Thoracic aorta (tissue), 2 donors: ENCODE results near the gene LCK. TPM values are rescaled to one million over a fixed set of nuclear protein-coding genes. Genes with fewer than 3 reads are reported as not detected.
"Not testable (repeated sequence)": the region's sequence is repeated elsewhere in the genome, so short reads cannot be mapped to it uniquely, and the experiment has no call there.

Experiments used
- ATAC-seq: fragments of 150-250 bp; one replicate; pipeline ENCODE4 v1.8.0; 2017; ENCODE audit warnings: low read depth; ENCODE audit not compliant: insufficient number of reproducible peaks, low FRiP score
- DNase-seq: peaks from one replicate; pipeline ENCODE4 v3.0.0-alpha.2; 2020; ENCODE audit warnings: low spot score
- H3K27ac ChIP-seq, 2 donors: fragments of 200-600 bp; sonication (generic); 1 replicate in 1 of 2; 2 replicates in 1 of 2; pipeline ENCODE4 v1.5.1; 2016; ENCODE audit warnings: mild to moderate bottlenecking in 2 of 2, moderate library complexity in 2 of 2
- H3K27me3 ChIP-seq: fragments of 200-600 bp; sonication (generic); replicated peaks from 2 replicates; pipeline ENCODE4 v1.6.0; 2016; ENCODE audit warnings: mild to moderate bottlenecking; ENCODE audit not compliant: insufficient read depth
- H3K36me3 ChIP-seq: fragments of 200-600 bp; sonication (generic); one replicate; pipeline ENCODE4 v1.5.1; 2016
- H3K4me1 ChIP-seq, 2 donors: fragments of 200-600 bp; sonication (generic); 1 replicate in 1 of 2; 2 replicates in 1 of 2; pipeline versions ENCODE4 v1.5.1 to v1.6.0; 2016; ENCODE audit warnings: low read depth in 2 of 2, mild to moderate bottlenecking in 1 of 2; ENCODE audit not compliant: control insufficient read depth in 1 of 2
- H3K4me3 ChIP-seq: fragments of 200-600 bp; sonication (generic); 2 replicates; pipeline ENCODE4 v1.5.1; 2016; ENCODE audit warnings: mild to moderate bottlenecking
- H3K9me3 ChIP-seq: fragments of 200-600 bp; sonication (generic); 2 replicates; pipeline ENCODE4 v1.5.1; 2016
- total RNA-seq, 2 donors: library from RNA; depleted of rRNA; stranded (reverse); fragments of >200 nt; gene quantifications; one replicate each; pipeline versions ENCODE4 v1.1.0 to v1.2.3, GENCODE V29; 2016
- TF ChIP-seq, protein P1 (sequence below): fragments of 200-600 bp; sonication (generic); IDR thresholded peaks from one replicate; pipeline ENCODE4 v1.5.1; 2019; ENCODE audit warnings: antibody characterized with exemption

Gene LCK
- total RNA-seq, 2 donors from 2014 or later = 4.1 to 10.5 TPM

- H3K27ac ChIP-seq = no peak overlapping the region
- TF ChIP-seq, protein P1, sequence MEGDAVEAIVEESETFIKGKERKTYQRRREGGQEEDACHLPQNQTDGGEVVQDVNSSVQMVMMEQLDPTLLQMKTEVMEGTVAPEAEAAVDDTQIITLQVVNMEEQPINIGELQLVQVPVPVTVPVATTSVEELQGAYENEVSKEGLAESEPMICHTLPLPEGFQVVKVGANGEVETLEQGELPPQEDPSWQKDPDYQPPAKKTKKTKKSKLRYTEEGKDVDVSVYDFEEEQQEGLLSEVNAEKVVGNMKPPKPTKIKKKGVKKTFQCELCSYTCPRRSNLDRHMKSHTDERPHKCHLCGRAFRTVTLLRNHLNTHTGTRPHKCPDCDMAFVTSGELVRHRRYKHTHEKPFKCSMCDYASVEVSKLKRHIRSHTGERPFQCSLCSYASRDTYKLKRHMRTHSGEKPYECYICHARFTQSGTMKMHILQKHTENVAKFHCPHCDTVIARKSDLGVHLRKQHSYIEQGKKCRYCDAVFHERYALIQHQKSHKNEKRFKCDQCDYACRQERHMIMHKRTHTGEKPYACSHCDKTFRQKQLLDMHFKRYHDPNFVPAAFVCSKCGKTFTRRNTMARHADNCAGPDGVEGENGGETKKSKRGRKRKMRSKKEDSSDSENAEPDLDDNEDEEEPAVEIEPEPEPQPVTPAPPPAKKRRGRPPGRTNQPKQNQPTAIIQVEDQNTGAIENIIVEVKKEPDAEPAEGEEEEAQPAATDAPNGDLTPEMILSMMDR = no peak
- H3K4me1 ChIP-seq = no peaks in the 10 kb centered on the region
- no peaks in the 10 kb centered on the region for H3K27me3 ChIP-seq
- no peaks in the 10 kb centered on the region for H3K36me3 ChIP-seq
- no peak overlapping the region for H3K4me3 ChIP-seq
- H3K9me3 ChIP-seq = no peaks in the 10 kb centered on the region
- ATAC-seq (no peak), DNase-seq (no peak)
These were observed 25.1 kb downstream of the LCK start for GRCh38 chr1:32276032-32276782.

DNA sequence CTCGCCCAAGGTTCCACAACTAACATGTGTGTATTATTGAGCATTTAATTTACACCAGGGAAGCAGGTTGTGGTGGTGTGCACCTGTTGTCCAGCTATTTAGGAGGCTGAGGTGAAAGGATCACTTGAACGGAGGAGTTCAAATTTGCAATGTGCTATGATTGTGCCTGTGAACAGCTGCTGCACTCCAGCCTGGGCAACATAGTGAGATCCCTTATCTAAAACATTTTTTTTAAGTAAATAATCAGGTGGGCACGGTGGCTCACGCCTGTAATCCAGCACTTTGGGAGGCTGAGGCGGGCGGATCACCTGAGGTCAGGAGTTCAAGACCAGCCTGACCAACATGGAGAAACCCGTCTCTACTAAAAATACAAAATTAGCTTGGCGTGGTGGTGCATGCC, 33.7 kb downstream of the LCK start:
- not testable (repeated sequence) for H3K4me3 ChIP-seq, H3K27me3 ChIP-seq, H3K4me1 ChIP-seq, H3K27ac ChIP-seq, DNase-seq, ATAC-seq, H3K36me3 ChIP-seq, H3K9me3 ChIP-seq

DNA sequence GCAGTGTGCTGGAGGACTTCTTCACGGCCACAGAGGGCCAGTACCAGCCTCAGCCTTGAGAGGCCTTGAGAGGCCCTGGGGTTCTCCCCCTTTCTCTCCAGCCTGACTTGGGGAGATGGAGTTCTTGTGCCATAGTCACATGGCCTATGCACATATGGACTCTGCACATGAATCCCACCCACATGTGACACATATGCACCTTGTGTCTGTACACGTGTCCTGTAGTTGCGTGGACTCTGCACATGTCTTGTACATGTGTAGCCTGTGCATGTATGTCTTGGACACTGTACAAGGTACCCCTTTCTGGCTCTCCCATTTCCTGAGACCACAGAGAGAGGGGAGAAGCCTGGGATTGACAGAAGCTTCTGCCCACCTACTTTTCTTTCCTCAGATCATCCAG, 34.6 kb downstream of the LCK start:
- TF ChIP-seq, protein P1 = no peak
- Histone ChIP-seq H3K27me3 (no peaks in the 10 kb centered on the region), H3K36me3 (no peaks in the 10 kb centered on the region), H3K4me1 (no peaks in the 10 kb centered on the region), H3K27ac (no peak overlapping the region), H3K9me3 (no peaks in the 10 kb centered on the region), H3K4me3 (no peak overlapping the region)
- DNase-seq = no peak
- ATAC-seq = no peak

DNA sequence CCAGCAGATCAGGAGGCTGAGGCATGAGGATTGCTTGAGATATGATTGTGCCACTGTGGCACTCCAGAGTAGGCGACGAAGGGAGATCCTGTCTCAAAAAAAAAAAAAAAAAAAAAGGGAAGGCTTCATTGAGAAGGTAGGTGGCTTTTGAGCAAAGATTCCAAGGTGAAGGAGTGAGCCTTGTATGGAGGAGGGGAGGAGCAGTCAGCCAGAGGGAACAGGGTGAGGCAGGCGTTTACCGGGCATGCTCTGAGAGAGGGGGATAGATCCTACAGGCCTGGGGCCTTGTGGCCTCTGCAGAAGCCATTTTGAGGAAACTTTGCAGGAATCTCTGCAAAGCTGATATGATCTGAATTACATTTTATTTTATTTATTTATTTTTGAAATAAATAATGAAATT, 35.7 kb downstream of the LCK start:
- H3K36me3 ChIP-seq = no peaks in the 10 kb centered on the region
- H3K27me3 ChIP-seq = no peaks in the 10 kb centered on the region
- H3K4me1 ChIP-seq = no peaks in the 10 kb centered on the region
- DNase-seq (no peak), ATAC-seq (no peak)
- TF ChIP-seq, protein P1 = no peak
- no peak overlapping the region for H3K4me3 ChIP-seq
- H3K9me3 ChIP-seq = no peaks in the 10 kb centered on the region
- H3K27ac ChIP-seq = no peak overlapping the region

- H3K27ac ChIP-seq = no peak overlapping the region
- no peak for ATAC-seq
- no peak for DNase-seq
- peaks cover 2 to 13% of the 10 kb centered on the region in 2 donors for H3K4me1 ChIP-seq
- TF ChIP-seq, protein P1 = no peak
- H3K9me3 ChIP-seq = no peaks in the 10 kb centered on the region
- no peaks in the 10 kb centered on the region for H3K27me3 ChIP-seq
- H3K36me3 ChIP-seq = no peaks in the 10 kb centered on the region
- no peak overlapping the region for H3K4me3 ChIP-seq
These were observed 38.2 kb downstream of the LCK start for GRCh38 chr1:32289256-32289655.
